HFF-Myc (cell line): ENCODE data around the gene ENTPD1.

ENCODE experiments used
- DNase-seq: peaks from one replicate; pipeline ENCODE4 v3.0.0-alpha.2; 2011; ENCODE audit warnings: low read depth; ENCODE audit errors: extremely low read depth
- H3K4me3 ChIP-seq: replicated peaks from 2 replicates; pipeline ENCODE4 v1.5.1; 2011; ENCODE audit warnings: low read depth, mild to moderate bottlenecking, control low read depth, low read length
- TF ChIP-seq, protein P1 (sequence below): IDR thresholded peaks from 2 replicates; pipeline ENCODE4 v1.5.1; 2012; ENCODE audit warnings: mild to moderate bottlenecking, low read depth, low read length, control low read depth; ENCODE audit errors: missing control alignments

ENTPD1 gene

DNA sequence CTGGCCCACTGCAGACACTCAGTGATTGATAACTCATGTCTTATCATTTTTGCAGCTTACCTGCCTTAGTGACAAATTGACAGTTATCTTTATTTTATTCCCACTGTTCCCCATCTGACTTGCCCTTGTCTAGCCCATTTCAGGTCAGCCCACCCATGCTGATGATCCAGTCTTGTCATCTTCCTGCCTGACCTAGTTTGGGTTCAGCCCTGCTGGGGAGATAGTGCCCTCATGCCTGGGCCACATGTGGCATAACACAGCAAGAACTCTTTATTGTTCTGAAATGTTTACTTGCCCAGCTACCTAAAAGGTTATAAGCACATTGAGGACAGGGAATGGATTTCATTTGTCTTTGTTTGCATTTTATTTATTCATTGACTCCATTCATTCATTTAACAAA lies 75.6 kb downstream of the ENTPD1 start:
- no peak overlapping the region for H3K4me3 ChIP-seq
- DNase-seq, result no peak

DNA sequence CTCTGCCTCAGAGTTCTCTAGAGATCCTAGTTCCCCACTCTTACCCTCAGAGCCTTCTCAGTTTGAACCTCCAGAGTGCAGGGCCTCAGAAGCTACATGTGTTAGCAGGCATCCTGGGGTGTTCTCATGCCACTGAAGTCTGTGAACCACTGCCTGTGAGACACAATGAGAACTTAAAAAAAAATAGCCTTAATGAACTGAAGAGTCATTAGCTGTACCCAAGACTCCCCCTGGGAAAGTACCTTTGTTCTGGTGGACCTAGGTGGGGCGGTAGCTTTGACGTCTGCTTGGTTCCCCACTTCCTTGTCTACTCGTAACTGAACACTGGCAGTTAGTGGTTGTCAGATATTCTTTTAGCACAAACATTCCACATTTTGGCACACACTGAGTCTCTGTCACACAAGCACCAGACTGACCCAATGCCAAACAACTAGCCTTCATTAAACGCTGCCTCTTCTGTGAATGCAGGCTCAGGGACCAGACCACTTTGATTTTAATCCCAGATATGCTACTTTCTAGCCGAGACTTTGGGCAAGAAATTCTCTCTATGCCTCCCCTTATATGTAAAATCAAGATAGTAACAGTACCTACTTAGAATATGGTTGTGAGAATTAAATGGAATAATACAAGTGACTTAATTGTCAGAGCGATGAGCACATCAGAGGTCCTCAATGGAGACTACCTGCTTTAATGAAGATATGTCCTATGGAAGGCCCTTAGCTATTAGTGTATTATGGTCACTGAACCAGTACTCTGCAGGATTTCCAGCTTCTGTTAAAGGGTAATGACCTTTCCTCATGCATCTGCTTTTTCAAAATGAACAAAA lies 76.5 kb downstream of the ENTPD1 start:
- TF ChIP-seq, protein P1, sequence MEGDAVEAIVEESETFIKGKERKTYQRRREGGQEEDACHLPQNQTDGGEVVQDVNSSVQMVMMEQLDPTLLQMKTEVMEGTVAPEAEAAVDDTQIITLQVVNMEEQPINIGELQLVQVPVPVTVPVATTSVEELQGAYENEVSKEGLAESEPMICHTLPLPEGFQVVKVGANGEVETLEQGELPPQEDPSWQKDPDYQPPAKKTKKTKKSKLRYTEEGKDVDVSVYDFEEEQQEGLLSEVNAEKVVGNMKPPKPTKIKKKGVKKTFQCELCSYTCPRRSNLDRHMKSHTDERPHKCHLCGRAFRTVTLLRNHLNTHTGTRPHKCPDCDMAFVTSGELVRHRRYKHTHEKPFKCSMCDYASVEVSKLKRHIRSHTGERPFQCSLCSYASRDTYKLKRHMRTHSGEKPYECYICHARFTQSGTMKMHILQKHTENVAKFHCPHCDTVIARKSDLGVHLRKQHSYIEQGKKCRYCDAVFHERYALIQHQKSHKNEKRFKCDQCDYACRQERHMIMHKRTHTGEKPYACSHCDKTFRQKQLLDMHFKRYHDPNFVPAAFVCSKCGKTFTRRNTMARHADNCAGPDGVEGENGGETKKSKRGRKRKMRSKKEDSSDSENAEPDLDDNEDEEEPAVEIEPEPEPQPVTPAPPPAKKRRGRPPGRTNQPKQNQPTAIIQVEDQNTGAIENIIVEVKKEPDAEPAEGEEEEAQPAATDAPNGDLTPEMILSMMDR, result no peak
- no peak for DNase-seq
- no peak overlapping the region for H3K4me3 ChIP-seq

More for the DNA sequence above, 75.6 kb downstream of the ENTPD1 start:
- TF ChIP-seq, protein P1, result no peak

DNA sequence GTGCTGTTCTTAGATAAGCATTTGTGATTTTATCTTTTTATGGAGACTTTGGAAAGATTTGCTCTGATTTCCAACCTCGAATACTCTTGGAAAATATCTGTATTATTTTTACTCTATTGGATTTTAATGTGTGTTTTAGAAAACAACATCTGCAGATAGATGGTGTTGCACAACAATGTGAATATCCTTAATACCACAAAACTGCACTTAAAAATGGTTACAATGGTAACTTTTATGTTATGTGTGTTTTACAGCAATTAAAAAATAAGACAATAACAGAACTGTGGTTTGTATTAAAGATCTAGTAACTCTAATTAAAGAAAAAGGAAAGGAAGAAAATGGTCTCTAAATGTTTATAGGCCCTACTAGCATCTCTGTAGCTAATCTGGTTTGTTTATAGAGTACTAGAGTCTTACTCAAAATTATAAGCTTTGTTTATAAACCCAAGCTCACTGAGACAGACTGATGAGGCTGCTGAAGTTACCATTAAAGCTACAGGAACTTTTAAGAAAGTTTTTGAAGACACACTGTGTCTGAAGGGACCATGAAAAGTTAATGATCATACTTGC lies 77.2 kb downstream of the ENTPD1 start:
- no peak overlapping the region for H3K4me3 ChIP-seq
- TF ChIP-seq, protein P1, result no peak
- DNase-seq, result no peak

DNA sequence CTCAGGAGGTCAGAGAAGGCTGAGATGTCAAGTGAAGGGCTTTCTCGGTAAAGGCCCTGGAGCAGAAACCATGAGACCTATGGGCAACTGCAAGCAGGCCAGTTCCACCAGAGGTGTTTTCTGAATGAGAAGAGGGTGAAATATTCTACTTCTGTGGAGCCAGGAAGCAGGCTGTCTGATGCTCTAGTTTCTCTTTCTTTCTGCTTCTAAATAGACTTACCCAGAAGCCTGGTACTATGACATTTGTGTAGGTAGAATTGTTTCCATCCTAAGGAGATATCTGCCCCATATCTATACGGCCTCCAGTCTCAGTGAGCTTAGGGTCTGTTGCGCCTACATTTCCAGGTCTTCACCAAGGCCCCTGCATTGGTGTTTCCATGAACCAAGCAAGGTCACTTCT lies 78.4 kb downstream of the ENTPD1 start:
- TF ChIP-seq, protein P1, result no peak
- no peak for DNase-seq

DNA sequence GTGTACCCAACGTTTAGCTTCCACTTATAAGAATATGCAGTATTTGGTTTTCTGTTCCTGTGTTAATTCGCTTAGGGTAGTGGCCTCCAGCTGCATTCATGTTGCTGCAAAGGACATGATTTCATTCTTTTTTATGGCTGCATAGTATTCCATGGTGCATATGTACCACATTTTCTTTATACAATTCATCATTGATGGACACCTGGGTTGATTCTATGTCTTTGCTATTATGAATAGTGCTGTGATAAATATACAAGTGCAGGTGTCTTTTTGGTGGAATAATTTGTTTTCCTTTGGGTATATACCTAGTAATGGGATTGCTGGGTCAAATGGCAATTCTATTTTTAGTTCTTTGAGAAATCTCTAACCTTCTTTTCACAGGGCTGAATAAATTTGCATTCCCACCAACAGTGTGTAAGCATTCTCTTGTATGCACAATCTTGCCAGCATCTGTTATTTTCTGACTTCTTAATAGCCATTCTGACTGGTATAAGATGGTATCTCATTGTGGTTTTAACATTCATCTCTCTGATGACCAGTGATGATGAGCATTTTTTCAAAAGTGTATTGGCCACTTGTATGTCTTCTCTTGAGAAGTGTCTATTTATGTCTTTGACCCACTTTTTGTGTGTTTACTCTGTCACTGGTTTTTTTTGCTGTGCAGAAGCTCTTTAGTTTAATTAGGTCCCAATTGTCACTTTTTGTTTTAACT lies 79.3 kb downstream of the ENTPD1 start:
- no peak overlapping the region for H3K4me3 ChIP-seq
- TF ChIP-seq, protein P1, result no peak
- no peak for DNase-seq

More for the DNA sequence above, 78.4 kb downstream of the ENTPD1 start:
- no peak overlapping the region for H3K4me3 ChIP-seq

DNA sequence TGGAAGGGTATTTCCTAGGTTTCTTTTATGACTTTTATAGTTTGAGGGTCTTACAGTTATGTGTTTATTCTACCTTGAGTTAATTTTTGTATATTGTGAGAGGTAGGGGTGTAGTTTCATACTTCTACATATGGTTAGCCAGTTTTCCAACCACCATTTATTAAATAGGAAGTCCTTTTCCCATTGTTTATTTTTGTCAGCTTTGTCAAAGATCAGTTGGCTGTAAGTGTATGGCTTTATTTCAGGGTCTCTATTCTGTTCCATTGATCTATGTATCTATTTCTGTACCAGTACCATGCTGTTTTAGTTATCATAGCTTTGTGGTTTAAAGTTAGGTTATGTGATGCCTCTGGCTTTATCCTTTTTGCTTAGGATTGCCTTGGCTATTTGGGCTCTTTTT lies 79.9 kb downstream of the ENTPD1 start:
- no peak overlapping the region for H3K4me3 ChIP-seq
- no peak for DNase-seq
- TF ChIP-seq, protein P1, result no peak
